ENCODE results near the gene ARMS2.

GRCh38 chr10:122407375-122408125 is 46.9 kb upstream of the ARMS2 start:
- no peak for TF ChIP-seq POLR2A (IDR thresholded peaks at IDR 0.05)
- TF ChIP-seq CTCF (IDR thresholded peaks at IDR 0.05): no peak
- no peak for TF ChIP-seq EP300 (IDR thresholded peaks at IDR 0.05)

Measured in ovary (tissue), 3 donors.